Measurements from ENCODE around the gene IFI6. TPM values are rescaled to one million over a fixed set of nuclear protein-coding genes. Genes with fewer than 3 reads are reported as not detected.
A peak's percentile ranks its signal among the peaks of the same experiment; 100 is the strongest.

IFI6 gene
- total RNA-seq, 1 donor from 2014 or later: 14.3 TPM

DNA sequence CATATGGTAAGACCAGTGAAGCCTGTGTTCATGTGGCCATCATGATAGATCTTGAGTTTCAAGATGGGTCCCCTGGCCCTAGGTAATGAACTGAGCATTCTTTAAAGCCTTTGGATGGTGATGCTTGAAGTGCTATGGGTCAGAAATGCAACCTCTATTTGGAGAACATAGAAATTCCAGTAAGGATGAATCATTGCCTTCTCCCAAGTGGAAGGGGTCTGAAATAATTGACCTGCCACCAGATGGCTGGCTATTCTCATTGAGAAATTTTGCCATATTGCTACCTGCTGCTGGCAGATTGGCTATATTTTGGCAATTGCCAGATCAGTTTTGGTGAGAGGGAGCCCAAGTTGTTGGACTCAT is 739 bp upstream of the IFI6 start:
- DNase-seq (ENCODE audit: low spot score): no peak

DNA sequence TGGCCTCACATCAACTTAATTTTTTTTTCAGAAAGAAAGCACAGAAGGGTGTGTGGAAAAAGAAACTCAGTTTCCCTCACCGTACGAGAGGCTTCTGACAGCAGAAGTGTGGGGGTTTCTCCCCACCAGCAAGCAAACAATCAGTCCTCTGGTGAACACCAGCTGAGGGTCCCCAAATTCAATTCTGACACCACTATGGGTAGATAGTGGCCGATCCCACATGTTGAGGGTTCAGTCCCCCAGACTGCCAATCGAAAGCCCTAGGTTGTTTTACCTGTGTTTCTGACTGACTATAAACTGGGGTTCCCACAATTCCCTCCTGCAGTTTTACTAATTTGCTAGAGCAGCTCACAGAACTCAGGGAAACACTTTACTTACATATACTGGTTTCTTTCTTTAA is 2.1 kb downstream of the IFI6 start:
- DNase-seq (ENCODE audit: low spot score): no peak

DNA sequence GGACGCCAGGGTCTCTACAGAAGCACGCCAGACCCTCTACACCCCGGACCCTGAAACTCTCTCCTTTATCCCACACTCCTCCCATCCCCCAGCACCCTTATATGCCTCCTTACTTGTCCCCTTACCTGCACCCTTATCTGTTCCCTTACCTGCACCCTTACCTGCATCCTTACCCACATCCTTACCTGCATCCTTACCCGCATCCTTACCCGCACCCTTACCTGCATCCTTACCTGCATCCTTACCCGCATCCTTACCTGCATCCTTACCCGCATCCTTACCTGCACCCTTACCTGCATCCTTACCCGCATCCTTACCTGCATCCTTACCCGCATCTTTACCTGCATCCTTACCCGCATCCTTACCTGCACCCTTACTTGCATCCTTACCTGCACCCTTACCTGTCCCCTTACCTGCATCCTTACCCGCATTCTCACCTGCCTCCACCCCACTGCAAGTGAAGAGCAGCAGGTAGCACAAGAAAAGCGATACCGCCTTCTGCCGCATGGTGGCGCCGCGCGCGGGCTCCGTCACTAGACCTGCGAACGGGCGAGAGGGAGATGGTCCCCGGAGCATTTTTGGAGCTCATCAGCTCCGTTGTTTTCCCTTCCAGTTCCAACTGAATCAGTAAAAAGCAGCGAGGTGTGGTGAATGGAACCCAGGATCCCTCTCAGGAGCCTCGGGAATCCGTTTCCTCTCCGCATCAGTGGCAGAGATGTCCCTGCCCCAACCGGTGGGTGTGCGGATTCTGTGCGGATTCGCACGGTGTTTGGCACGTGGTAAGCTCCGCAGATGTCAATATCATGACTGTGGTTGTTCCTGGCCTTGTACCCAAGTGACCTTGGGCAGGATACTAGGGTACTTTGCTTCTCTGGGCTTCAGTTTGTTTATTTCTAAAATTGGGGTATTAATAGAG is 2.9 kb downstream of the IFI6 start:
- peak; percentile 86 for DNase-seq (ENCODE audit: low spot score)

DNA sequence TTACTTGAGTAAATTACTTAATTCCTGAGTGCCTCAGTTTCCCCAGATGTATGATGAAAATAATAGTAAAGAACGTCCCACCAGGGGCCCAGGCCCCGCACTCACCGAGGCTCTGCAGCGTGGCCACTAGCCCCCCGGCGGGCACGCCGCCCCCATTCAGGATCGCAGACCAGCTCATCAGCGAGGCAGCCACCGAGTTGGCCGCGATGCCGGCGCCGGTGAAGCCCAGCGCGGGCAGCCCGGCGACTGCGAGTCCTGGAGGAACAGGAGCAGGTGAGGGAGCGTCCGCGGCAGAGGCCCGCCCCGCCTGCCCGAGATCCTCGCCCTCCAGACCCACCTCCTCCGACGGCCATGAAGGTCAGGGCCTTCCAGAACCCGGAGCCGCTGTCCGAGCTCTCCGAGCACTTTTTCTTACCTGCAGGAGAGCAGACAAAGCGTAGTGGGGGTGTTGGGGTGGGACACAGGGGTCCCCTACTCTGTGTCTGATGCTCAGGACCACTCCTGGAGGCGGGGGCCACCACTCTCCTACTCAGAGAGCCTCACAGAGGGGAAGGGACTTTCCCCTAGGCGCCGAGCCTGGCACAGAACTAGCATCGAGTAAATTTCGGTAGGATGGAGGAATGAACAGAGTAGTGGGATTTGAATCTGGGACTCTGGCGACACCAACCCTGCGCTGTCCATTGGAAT is 3.7 kb downstream of the IFI6 start:
- no peak for DNase-seq (ENCODE audit: low spot score)

DNA sequence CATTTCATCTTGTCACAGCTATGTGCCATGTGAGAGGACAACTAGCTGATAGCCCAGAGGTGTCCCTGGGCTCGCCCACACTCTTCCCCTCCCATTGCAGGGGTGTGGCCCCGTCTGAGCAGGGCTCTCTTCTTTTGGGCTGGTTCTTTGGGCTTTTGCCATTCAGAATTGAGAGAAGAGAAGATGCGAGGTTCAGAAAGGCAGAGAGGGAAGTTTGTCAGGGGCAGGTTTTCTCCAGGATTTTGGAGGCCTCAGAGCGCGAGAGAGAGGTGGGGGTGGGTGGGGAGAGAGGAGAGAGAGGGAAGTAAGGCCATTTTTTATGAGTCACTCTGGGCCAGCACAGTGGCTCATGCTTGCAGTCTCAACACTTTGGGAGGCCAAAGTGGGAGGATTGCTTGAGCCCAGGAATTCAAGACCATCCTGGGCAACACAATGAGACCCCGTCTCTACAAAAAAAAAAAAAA is 5.2 kb downstream of the IFI6 start:
- DNase-seq (ENCODE audit: low spot score): no peak

DNA sequence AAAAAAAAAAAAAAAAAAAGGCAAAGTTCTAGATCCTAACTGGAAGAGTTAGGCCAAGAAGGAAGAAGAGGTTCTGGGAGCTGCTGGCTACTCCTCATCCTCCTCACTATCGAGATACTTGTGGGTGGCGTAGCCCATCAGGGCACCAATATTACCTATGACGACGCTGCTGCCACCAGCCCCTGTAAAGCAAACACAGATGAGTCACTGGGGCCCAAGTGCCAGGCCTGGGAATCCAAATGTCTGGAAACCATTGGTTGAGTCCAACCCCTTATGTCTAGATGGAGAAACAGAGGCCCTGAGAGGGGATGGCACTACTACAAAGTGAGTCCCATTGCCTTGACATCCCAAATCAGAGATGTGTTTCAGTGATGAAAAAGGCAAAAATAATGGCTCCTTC is 5.7 kb downstream of the IFI6 start:
- DNase-seq (ENCODE audit: low spot score): no peak

DNA sequence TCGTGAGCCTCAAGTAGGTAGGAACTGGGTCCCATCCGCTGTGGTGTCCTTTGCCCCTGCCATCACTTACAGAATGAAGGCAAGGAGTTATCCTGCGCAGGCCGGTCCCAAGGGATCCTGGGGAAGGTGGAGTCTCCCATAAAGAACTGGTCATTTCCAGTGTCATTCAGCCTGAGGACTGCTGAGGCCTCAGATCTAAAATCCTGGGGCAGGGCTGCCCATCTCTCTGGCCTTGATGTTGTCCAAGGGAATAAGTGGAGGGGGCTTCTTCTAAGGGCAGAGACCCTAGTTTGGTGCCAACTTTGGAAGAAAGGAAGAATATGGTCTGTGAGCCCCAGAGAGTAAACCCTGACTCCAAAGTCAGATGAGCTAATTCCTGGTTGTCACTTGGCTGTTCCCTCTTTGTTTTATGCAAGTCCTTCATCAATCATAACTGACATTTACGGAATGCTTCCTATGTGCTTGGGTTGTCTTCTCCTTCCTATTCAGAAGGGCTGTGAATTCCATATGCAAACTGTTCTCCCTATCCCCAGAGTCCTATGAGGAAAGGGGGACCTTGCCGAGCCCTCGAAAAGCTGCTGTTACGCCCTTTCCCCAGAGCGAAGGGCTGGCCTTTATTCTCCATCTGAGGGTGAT is 6.9 kb downstream of the IFI6 start:
- no peak for DNase-seq (ENCODE audit: low spot score)

DNA sequence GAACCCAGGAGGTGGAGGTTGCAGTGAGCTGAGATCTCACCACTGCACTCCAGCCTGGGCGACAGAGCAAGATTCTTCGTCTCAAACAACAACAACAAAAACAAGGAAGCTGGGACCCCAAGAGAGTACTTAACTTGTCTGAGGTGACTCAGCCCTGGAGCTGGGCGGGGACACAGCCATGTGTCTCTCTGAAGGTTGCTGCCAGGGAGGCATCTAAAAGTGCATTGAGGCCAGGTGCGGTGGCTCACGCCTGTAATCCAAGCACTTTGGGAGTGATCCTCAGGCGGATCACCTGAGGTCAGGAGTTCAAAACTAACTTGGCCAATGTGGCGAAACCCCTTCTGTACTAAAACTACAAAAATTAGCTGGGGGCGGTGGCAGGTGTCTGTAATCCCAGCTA is 7.7 kb downstream of the IFI6 start:
- no peak for DNase-seq (ENCODE audit: low spot score)

DNA sequence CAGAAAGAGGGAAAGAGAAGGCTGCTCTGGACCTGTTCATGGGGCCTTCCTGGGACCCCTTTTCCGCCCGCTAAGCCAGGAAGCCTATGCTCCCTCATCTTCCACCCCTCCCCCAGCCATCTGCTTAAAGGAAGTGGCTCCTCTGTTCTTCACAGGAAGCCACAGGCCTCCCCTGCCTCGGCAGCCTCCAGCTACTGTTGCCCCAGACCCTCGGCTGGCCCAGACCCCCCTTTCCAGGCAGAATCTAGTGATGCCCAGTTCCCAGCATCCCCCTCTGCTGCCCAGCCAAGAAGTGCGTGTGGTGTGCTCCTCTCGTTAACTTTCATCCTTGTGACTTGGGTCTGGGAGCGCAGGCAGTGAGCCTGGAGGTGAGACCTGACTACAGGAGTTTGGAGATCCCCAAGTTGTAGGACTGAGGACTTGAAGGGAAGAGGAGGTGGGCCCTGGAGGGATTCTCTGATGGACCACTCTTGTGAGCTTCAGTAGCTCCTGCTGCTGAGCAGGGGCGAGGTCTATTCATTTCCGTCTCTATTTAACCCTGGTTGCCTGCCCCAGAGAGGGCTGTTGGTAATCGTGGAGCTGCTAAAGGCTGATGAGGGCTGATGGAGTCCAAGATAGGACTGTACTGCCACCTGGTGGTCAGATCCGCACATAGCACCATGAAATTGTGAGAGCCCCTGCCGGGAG is 9.1 kb downstream of the IFI6 start:
- DNase-seq (ENCODE audit: low spot score): peak; percentile 88

DNA sequence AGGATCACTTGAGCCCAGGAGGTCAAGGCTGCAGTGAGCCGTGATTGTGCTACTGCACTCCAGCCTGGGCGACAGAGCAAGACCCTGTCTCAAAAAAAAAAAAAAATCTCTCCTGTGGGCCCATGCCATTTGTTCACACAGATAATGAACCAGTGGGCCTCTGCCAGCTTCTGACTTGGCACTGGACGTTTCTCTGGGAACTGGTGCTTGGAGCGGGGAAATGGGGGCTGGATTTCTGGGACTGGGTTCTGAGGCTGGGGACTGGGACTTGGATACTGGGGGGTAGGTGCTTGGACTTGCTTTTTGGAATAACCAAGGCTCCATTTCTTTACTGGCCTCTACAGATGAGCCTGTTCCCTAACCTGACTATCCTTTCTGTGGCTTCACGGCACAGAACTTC is 9.7 kb downstream of the IFI6 start:
- no peak for DNase-seq (ENCODE audit: low spot score)

DNA sequence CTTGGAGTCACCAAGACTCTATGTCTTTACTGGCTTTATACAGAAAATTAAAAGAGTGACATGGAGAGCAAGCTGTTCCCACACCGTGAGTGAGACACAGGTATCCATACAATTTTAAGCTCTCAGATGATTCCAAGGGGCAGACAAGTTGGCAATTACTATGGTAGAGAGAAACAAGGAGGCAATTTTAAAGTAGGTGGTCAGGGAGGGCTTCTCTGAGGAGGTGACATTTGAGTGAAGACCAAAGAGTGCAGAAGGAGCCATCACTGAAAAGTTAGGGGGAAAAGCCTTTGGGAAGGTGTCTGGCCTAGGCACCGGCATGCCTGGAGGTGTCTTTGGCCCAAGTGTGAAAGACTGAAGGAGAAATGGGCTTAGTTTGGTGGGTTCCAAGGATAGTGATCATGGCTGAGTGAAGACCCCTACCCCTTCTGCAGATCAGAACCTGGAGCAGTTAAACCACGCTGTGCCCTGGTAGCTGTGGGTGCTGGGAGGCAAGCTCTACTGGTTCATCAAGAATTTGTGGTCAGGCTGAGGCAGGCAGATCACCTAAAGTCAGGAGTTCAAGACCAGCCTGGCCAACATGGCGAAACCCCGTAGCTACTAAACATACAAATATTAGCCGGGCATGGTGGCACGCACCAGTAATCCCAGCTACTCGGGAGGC is 10.4 kb downstream of the IFI6 start:
- DNase-seq (ENCODE audit: low spot score): no peak

DNA sequence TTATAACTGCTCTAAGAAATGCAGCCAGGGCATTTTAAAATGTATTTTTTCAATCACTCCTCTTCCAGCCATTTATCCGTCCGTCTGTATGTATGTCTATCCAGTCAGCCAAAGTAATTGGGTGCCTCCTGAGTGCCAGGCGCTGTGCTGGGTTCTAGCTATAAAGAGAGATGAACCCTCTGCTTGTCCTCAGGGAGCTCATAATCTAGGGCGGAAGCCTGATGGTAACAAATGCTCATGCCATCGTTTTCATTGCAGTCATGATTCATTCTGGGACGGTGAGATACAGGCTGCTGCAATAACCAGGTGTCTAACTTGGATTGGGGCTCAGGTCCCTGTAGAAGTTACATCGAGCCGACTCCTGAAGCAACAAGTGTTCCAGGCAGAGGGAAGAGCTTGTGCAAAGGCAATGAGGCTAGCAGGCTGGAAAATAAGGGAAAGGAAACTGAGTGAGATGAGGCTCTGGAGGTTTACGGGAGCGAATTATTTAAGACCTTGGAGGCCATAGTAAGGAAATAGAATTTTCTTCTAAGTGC is 11.6 kb downstream of the IFI6 start:
- DNase-seq (ENCODE audit: low spot score): no peak

DNA sequence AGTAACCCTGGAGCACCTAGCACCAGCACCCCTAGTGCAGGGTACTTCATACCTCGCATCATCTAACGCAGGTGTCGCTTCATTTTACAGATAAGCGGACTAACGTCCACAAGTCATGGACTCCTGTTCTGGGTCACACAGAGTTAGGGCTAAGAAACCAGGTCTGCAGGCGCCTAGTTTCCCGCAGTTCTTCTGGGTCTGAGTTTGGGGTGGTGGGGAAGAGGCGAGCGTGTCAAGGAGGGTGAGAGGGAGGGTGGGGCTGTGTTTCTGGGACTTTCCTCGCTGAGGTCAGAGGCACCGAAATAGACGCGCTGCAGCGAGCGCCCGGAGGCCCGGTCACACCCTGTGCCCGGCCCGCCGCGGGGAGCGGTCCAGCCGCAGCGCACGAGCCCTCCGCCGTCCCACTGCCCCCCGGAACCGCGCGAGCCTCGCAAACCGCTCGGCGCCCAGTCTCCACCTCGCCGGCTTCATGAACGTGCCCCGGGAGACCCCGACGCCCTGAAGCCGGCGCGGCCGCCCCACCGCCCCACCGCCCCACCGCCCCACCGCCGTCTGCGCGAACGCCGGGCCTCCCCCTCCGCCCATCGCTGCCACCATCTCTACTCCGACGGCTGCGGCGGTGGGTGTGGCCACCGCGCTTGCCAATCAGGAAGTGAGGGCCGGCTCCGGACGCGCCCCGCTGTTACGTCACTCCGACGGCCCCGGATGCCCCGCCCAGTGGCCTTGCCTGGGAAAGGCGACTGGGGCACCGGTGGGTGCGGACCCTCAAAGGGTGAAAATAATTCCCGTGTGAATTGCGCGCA is 12.3 kb downstream of the IFI6 start:
- DNase-seq (ENCODE audit: low spot score): peak; percentile 93

DNA sequence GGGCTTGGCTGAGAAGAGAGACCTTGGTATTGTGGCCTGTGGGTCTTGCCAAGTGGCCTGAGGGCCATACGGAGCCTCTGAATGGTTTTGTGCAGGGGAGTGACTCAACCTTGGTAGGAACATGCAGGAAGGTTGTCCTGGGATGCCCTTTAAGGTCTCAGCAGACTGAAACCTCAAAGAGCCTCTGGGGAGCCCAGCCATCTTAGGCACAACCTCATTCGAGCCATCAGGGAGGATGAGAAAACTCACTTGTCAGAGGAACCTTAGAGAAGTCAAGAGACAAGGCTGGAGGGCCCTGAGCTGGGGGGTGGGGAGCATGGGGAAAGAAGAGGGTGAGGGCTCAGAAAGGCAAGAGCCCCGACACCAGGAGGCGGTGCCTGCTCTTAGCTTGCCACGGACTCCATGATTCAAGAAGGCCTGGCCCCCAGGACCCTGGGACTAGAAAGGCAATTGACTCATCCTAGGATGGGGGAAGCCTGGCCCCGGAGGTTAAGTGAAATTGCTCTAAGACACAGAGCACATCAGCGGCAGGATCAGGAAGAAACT is 13.0 kb downstream of the IFI6 start:
- DNase-seq (ENCODE audit: low spot score): no peak

DNA sequence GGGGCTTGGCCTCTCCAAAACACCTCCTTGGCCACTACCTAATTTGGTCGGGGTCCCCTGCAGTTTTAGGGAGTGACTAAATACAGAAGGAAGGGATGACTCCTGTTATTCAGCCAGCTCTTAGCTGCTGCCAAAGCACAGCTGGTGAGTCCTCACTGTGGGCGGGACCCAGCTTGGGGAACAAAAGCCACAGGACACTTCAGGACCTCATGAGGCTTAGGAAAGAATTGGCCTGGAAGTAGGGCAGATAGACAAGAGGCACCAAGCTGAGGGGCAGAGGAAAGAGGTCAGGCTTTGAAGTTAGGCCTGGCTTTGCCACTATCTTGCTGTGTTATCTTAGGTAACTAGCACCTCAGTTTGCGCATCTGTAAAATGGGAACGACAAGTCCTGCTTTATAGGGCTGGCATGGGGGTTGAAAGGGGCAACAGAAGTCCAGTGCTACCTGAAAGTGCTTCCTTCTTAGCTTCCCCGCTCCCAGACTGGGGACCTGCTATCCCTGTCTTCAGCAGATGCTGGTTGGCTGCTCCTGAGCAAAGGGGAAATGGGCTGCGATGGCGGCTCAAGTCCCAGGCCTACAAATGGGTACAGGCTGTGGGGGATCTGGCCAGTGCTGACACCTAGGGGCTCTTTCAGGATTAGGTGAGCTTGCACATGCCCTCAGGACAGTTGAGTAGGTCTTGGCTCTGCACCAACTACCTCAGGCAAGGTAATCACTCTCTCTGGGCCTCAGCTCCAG is 15.7 kb downstream of the IFI6 start:
- no peak for DNase-seq (ENCODE audit: low spot score)

DNA sequence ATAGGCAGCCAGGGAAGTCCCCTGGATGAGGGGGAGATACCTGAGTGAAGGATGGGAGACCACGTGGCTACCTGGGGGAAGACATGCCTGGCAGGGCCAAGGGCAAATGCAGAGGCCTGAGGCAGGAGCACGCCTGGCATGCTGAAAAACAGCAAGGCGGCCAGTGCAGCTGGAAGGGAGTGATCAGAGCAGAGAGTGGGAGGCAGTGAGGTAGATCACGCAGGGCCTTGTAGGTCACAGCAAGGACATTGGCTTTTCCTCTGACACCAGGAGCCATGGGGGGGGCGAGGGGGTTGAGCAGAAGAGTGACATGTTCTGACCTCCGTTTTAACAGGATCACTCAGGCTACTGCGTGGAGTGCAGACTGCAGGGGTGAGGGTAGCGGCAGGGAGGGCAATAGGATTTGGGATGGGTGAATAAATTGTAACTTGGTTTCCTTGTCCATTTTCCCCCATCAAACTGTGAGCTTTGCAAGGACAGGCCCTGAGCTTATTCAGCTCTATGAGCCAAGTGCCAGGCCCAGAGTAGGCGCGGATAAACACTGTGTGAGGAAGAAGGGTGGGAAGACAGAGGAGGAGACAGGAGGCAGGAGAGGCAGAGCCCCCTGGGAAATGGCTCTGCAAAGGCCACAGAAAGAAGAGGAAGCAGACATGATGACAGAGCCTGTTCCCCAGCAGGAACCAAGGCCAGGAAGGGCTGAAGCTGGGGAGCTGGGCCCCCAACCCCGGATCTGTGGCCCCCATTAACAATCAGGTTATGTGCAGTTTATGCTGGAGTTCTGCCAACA is 16.6 kb downstream of the IFI6 start:
- no peak for DNase-seq (ENCODE audit: low spot score)

DNA sequence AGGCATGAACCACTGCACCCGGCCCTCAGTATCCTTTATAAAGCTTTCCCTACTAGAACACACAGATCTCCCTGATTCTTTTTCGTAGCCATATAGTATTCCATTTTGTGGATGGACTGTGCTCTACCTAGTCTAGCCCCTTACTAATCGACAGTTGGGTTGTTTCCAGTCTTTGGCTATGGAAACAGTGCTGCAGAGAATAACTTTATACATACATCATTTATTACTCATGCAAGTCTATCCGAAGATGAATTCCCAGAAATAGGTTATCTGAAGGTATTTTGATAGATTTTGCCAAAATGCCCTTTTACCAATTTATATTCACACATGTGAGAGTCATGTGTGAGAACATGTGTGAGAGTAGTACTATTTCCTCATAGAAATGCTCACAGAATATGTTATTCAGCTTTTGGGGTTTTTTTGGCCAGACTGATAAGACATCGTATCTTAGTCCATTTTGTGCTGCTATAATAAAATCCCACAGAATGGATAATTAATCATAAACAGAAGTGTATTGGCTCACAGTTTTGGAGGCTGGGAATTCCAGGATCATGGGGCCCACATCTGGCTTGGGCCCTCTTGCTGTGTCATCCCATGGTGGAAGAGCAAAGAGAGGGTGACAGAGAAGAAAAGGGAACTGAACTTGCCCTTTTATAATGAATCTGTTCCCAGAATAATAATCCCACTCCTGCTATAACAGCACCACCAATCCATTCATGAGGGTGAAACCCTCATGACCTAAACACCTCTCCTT is 19.7 kb downstream of the IFI6 start:
- no peak for DNase-seq (ENCODE audit: low spot score)

All from ureter (tissue), 1 donor.